ENCODE measurements around the gene PHAX.

Gene PHAX

DNA sequence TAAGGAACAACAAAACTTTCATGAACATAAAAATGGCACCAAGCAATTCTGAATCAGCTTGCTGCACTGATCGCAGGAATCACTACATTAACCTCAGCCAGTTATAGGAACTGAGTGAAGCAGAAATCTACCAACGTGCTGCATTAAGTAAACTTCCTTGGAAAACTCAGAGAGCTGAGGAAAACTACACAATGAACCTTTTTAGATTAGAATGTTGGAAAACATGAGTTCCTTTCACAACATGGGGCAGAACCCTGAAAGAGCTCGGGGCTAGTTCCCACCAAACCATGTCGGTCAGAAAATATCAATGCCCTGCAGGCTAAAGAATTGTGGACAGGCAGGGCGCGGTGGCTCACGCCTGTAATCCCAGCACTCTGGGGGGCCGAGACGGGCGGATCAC lies 25.1 kb upstream of the PHAX start:
- H3K4me1 ChIP-seq: no peaks in the 10 kb centered on the region
- peaks cover 55% of the 10 kb centered on the region for H3K36me3 ChIP-seq
- no peaks in the 10 kb centered on the region for H3K27me3 ChIP-seq
- TF ChIP-seq, protein P1, sequence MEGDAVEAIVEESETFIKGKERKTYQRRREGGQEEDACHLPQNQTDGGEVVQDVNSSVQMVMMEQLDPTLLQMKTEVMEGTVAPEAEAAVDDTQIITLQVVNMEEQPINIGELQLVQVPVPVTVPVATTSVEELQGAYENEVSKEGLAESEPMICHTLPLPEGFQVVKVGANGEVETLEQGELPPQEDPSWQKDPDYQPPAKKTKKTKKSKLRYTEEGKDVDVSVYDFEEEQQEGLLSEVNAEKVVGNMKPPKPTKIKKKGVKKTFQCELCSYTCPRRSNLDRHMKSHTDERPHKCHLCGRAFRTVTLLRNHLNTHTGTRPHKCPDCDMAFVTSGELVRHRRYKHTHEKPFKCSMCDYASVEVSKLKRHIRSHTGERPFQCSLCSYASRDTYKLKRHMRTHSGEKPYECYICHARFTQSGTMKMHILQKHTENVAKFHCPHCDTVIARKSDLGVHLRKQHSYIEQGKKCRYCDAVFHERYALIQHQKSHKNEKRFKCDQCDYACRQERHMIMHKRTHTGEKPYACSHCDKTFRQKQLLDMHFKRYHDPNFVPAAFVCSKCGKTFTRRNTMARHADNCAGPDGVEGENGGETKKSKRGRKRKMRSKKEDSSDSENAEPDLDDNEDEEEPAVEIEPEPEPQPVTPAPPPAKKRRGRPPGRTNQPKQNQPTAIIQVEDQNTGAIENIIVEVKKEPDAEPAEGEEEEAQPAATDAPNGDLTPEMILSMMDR (IDR thresholded peaks at IDR 0.05; ENCODE audit: low read depth, low read length): no peak
- DNase-seq: no peak
- H3K9me3 ChIP-seq: no peaks in the 10 kb centered on the region
- no peak overlapping the region for H3K4me3 ChIP-seq (ENCODE audit: low read depth, low read length)

DNA sequence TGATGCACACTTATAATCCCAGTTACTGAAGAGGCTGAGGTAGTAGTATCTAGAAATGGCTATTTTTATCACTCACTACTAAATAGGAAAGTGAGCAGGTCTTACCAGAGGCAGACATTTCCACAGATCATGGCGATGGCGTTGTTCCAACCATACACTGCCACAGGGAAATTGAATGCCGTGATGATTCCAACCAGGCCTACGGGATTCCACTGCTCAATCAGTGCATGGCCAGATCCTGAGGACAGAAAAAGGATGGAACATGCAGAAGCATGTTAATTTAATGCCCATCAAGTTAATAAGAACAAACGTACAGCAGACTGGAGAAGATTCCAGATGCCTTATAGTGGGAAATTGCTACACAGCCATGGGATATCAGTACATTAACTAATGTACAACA lies 23.8 kb upstream of the PHAX start:
- TF ChIP-seq, protein P1 (IDR thresholded peaks at IDR 0.05; ENCODE audit: low read depth, low read length): no peak
- DNase-seq: no peak
- no peaks in the 10 kb centered on the region for H3K4me1 ChIP-seq
- no peaks in the 10 kb centered on the region for H3K27me3 ChIP-seq
- peaks cover 60% of the 10 kb centered on the region for H3K36me3 ChIP-seq
- no peak overlapping the region for H3K4me3 ChIP-seq (ENCODE audit: low read depth, low read length)
- no peaks in the 10 kb centered on the region for H3K9me3 ChIP-seq

DNA sequence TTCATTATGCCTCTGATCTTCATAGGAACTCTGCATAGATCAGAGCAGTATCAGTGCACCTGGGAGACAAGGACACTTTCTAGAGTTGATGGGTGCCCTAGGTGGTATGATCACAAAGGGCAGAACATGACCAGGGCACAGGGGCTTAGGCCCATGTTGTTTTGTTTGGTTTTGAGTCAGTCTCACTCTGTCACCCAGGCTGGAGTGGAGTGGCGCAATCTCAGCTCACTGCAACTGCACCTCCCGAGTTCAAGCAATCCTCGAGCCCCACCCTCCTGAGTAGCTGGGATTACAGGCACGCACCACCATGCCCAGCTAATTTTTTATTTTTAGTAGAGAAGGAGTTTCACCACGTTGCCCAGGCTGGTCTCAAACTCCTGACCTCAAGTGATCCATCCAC lies 23.3 kb upstream of the PHAX start:
- Histone ChIP-seq H3K9me3 (no peaks in the 10 kb centered on the region), H3K27me3 (no peaks in the 10 kb centered on the region), H3K4me3 (ENCODE audit: low read depth, low read length) (no peak overlapping the region), H3K4me1 (no peaks in the 10 kb centered on the region), H3K36me3 (peaks cover 59% of the 10 kb centered on the region)
- TF ChIP-seq, protein P1 (IDR thresholded peaks at IDR 0.05; ENCODE audit: low read depth, low read length): no peak
- no peak for DNase-seq

DNA sequence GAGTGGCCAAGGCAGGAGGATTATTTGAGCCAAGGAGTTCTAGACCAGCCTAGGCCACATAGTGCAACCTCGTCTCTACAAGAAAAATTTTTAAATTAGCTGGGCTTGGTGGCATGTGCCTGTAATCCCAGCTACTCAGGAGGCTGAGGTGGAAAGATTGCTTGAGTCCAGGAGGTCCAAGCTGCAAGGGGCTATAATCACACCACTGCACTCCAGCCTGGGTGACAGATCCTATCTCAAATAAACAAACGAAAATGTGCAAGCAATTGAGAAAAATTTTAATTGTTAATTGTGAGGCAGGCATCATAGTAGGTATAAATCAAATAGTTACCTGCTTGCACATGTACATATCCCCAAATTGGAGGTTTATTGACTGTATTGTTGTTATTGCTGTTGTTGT lies 21.0 kb upstream of the PHAX start:
- no peaks in the 10 kb centered on the region for H3K27me3 ChIP-seq
- no peak overlapping the region for H3K4me3 ChIP-seq (ENCODE audit: low read depth, low read length)
- no peak for DNase-seq
- TF ChIP-seq, protein P1 (IDR thresholded peaks at IDR 0.05; ENCODE audit: low read depth, low read length): no peak
- H3K9me3 ChIP-seq: no peaks in the 10 kb centered on the region
- H3K36me3 ChIP-seq: peaks cover 61% of the 10 kb centered on the region
- no peaks in the 10 kb centered on the region for H3K4me1 ChIP-seq

DNA sequence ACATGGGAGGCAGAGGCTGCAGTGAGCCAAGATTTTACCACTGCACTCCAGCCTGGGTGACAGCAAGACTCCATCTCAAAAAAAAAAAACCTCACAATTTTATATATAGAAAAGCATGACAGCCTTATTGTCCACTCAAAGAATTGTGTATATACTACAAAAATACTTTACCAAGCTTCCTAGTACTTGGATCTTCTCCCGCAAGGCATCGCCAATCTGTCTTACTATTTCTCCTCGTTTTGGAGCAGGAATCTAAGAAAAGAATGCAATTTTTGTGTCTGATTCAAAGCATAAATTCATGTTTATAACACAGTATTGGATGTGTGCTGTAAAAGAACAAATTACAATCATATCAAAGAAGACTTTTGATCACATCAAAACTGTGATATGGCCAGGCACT lies 17.0 kb upstream of the PHAX start:
- no peak overlapping the region for H3K4me3 ChIP-seq (ENCODE audit: low read depth, low read length)
- no peaks in the 10 kb centered on the region for H3K9me3 ChIP-seq
- no peaks in the 10 kb centered on the region for H3K4me1 ChIP-seq
- DNase-seq: no peak
- TF ChIP-seq, protein P1 (IDR thresholded peaks at IDR 0.05; ENCODE audit: low read depth, low read length): no peak
- peaks cover 56% of the 10 kb centered on the region for H3K36me3 ChIP-seq
- no peaks in the 10 kb centered on the region for H3K27me3 ChIP-seq

DNA sequence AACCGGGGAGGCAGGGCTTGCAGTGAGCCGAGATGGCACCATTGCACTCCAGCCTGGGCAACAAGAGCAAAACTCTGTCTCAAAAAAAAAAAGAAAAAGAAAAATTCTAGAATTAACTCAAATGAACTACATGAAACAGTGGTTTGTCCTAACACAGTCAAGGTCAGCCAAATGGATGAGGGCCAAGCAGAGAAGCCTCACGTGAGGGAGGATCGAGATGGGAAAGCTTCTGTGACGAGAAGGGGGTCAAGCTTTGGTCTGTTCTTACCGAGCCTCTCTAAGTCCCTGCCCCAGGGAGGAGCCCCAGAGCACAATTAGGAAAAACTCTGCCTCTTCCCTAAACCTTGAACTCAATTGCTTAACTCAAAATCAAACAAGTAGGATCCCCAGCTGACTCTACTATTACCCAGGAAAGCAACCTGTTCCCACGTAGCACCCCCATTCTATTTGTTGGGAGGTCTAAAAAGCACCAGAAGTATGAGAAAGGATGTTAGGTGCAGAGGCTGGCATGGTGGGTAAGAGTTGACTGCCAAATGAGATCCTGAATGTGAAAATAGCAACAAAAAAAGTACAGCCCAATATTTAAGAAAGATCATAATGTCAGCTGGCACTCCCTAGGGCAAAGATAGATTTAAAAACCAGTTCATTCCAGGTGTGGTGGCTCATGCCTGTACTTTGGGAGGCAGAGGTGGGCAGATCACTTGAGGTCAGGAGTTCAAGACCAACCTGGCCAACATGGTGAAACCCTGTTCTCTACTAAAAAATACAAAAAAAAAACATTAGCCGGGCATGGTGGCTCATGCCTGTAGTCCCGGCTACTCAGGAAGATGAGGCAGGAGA lies 13.0 kb upstream of the PHAX start:
- no peak for DNase-seq
- H3K27me3 ChIP-seq: no peaks in the 10 kb centered on the region
- H3K36me3 ChIP-seq: peaks cover 49% of the 10 kb centered on the region
- TF ChIP-seq, protein P1 (IDR thresholded peaks at IDR 0.05; ENCODE audit: low read depth, low read length): no peak
- no peaks in the 10 kb centered on the region for H3K9me3 ChIP-seq
- no peaks in the 10 kb centered on the region for H3K4me1 ChIP-seq
- H3K4me3 ChIP-seq (ENCODE audit: low read depth, low read length): no peak overlapping the region
